ENCODE measurements around the gene ACE2. TPM values are rescaled to one million over a fixed set of nuclear protein-coding genes. Genes with fewer than 3 reads are reported as not detected.
"Not testable (repeated sequence)": the region's sequence is repeated elsewhere in the genome, so short reads cannot be mapped to it uniquely, and the experiment has no call there.

ACE2 gene
- 0.06 TPM in 1 of 2 replicates, not detected in the other for total RNA-seq (2014; rRNA removed; shearing (Covaris generic); ENCODE audit: low replicate concordance)

DNA sequence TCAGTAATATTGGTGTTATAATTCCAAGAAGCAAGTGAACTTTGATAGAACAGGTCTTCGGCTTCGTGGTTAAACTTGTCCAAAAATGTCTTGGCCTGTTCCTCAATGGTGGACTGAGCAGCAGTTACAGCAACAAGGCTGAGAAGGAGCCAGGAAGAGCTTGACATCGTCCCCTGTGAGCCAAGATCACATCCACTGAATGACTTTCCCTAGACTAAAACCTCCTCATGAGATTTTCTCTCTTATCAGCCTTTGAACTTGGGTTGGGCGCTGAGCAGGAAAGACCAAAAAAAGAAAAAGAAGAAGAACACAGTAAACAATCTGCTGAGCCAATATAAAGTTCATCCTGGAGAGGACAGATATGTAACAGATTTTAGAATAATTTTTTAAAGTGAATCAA lies at the start of gene ACE2:
TSS of gene ACE2 (minus strand) at position 216 of the 400 bp plus-strand sequence. CDS start at position 167, 49 bp downstream.
- no peak for DNase-seq (ENCODE audit: low read depth)
- in situ Hi-C loops (cut with HindIII; ENCODE audit: low pct_unique_long_range_greater_than_20kb, low sequenced_read_pairs) = no loop called here

DNA sequence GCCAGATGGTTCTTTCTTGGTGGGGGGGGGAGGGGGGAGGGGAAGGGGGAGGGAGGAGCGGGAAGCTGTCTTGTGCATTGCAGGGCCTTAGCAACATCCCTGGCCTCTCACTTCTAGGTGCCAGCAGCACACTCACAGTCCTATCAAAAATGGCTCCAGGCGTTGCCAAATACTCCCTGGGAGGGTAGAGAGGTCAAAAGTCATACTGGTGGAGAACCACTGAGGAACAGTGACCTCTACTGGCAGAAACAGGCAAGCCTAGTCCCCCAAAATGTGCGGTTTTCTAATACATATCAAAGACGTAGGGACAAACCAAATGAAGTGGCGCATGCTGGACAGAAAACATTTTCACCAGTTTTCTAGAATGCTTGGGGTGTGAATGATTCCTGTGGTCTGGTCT lies 46.8 kb upstream of the ACE2 start:
- DNase-seq (ENCODE audit: low read depth); in situ Hi-C loops (cut with HindIII; ENCODE audit: low pct_unique_long_range_greater_than_20kb, low sequenced_read_pairs): not testable (repeated sequence)

- DNase-seq (ENCODE audit: low read depth) = no peak
- in situ Hi-C loops (cut with HindIII; ENCODE audit: low pct_unique_long_range_greater_than_20kb, low sequenced_read_pairs) = no loop called here
These were observed 45.8 kb upstream of the ACE2 start for GRCh38 chrX:15646543-15646942.

DNA sequence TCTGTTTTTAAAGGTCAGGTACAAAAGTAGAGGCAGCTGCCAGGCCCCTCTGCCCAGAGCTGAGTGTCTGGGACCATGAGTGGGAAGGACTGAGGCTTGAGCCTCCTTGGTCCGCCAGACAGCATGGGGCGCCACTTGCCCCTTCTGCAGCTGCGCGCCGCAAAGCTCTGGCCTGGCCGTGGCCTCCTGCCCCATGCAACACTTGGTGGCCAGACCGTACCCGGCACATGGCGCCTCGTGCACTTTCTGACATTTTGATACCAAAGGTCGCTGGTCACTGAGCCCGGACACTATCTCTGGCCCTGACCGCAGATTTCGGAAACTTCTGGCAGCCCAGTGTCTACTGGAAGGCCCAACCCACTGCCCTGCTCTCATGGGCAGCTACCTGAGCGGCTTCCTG lies 45.3 kb upstream of the ACE2 start:
- in situ Hi-C loops (cut with HindIII; ENCODE audit: low pct_unique_long_range_greater_than_20kb, low sequenced_read_pairs) = no loop called here
- no peak for DNase-seq (ENCODE audit: low read depth)

GRCh38 chrX:15645266-15645665 lies 44.5 kb upstream of the ACE2 start:
- DNase-seq (ENCODE audit: low read depth) = no peak
- in situ Hi-C loops (cut with HindIII; ENCODE audit: low pct_unique_long_range_greater_than_20kb, low sequenced_read_pairs) = no loop called here

DNA sequence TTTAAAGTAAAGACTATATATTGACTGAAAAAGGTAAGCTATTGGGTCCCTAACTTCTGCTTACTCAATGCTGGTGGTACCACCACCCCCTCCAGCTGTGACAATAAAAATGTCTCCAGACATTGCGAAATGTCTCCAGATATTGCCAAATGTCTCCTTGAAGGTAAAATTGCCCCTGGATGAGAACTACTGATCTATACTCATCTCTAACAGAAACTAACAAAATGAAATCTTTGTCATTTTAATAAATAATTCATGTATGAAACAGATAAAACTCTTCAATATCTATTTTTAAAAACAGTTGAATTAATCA lies 43.8 kb upstream of the ACE2 start:
- no peak for DNase-seq (ENCODE audit: low read depth)
- in situ Hi-C loops (cut with HindIII; ENCODE audit: low pct_unique_long_range_greater_than_20kb, low sequenced_read_pairs) = no loop called here

DNA sequence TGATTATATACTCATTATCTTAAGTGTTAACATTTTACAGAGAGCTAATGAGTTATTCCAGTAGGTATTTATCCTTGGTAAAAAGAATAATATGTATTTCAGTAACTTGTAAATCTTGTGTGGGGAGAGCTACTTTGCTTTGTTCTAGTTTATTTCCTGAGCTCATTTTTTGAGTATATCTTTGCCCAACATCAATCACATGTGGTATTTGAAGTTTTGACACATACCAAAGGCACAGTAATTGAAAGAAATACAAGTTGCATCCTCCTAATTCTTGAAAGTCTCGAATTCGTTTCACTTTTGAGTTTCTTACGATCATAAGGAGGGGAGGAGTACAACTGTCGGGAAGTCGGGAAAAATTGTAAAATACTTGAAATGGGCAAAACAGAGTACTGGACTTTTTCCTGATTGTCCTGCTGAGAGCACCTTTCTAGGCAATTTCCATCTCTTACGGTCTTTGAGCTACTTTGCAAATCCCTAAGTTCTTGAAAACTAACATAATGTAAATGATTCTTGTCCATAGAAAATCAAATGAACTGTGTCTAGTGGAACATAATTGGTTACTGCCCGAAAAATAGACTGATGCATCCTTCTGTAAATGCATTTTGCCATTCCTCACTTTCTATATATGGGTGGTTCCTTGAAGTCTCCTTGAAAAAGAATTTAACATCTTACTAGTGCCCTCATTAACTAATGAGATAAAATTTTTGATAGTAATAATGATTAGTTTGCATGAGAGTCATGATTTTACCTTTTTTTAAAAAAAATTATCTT lies 43.2 kb upstream of the ACE2 start:
- in situ Hi-C loops (cut with HindIII; ENCODE audit: low pct_unique_long_range_greater_than_20kb, low sequenced_read_pairs) = no loop called here
- DNase-seq (ENCODE audit: low read depth) = no peak

DNA sequence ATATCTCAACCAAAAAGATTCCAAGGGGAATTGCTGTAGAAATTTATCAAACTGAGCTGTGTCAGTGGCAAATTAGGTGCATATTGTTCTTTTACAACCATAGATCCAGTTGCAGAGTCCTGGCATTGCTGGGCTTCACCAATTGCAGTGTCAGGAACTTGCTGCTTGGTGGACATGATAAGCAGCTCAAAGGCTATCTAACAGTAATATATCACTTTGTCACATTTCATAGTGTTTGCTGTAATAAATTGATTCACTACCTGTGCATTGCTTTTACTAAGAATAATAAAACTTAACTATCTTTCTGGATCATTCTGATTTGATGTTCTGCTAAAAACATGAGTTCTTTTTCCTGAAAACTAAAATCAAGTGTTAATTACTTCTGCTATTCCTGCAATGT lies 30.9 kb upstream of the ACE2 start:
- no peak for DNase-seq (ENCODE audit: low read depth)
- in situ Hi-C loops (cut with HindIII; ENCODE audit: low pct_unique_long_range_greater_than_20kb, low sequenced_read_pairs) = no loop called here

DNA sequence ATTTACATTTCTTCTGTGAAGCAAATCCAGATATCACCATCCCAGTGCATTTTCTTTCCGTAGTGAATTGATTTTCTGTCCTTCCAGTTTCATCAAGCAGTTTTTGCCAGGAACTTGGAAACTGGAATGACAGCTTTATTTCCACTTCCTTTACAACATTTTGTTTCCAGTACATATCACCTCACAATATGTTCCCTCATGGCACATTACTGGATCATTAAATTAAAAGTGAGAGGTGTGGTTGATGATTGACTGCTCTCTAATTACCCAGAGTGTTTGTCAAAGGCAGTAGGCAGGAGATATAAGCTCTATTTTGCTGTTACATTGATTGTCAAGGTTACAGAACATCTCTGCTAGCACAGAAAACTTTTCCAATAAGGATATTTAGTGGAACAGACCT lies 22.3 kb upstream of the ACE2 start:
- in situ Hi-C loops (cut with HindIII; ENCODE audit: low pct_unique_long_range_greater_than_20kb, low sequenced_read_pairs) = no loop called here
- DNase-seq (ENCODE audit: low read depth) = no peak

DNA sequence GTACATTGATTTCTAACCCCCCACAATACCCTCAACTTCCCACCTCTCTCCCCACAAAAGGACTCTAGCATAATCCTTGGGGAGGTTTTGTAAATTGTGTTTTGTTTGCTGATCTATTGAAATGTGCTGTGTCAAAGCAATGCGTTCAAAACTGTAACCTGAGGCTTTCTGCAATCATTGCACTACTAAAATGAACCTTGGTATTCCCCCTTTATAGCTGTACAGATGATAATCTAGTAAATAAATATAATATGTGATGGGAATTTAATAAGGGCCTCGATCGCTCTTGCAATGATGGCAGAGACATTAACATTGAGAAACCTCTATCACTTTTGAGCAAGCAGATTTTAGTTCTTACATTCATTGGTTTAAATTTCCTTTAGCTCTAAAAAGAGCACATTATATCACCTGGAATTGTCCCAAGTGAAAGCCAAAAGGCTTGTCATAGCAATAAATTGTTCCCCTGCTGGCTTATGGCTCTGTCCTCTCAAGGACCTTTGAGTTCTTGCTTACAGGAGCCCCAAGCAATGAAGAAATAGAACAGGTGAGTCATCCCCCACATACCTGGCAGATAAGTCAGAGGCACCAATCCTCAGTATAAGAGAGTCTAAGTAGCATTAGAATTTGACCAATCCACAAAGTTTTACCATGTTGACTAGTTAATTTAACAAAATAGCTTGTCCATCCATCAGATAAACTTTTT lies 18.4 kb upstream of the ACE2 start:
- in situ Hi-C loops (cut with HindIII; ENCODE audit: low pct_unique_long_range_greater_than_20kb, low sequenced_read_pairs) = no loop called here
- peak; percentile 30 for DNase-seq (ENCODE audit: low read depth)

GRCh38 chrX:15617111-15617510 lies 16.4 kb upstream of the ACE2 start:
- in situ Hi-C loops (cut with HindIII; ENCODE audit: low pct_unique_long_range_greater_than_20kb, low sequenced_read_pairs) = no loop called here

DNA sequence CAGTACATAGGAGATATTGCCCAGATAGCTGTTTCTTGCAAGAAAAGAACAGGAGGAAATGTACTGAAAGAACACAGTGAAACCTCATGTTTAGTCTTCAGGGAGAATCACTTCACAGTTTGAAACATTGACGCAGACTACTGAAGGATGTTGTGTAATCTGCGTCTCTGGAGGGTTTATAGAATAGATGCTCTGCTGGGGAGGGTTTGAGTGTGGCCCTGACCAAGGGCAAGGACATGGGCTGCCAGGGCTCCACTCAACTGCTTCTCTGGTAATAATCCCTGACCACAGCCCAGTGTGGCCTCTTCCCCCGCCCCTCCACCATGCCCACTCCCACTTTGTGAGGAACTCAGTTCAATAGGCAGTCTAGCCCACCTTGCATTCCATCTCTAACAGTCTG lies 15.8 kb upstream of the ACE2 start:
- DNase-seq (ENCODE audit: low read depth) = no peak
- in situ Hi-C loops (cut with HindIII; ENCODE audit: low pct_unique_long_range_greater_than_20kb, low sequenced_read_pairs) = no loop called here

More at GRCh38 chrX:15617111-15617510, 16.4 kb upstream of the ACE2 start:
- DNase-seq (ENCODE audit: low read depth) = no peak

GRCh38 chrX:15607067-15607466 lies 6.3 kb upstream of the ACE2 start:
- DNase-seq (ENCODE audit: low read depth) = no peak
- in situ Hi-C loops (cut with HindIII; ENCODE audit: low pct_unique_long_range_greater_than_20kb, low sequenced_read_pairs) = no loop called here

- DNase-seq (ENCODE audit: low read depth) = no peak
- in situ Hi-C loops (cut with HindIII; ENCODE audit: low pct_unique_long_range_greater_than_20kb, low sequenced_read_pairs) = no loop called here
These were observed 5.4 kb upstream of the ACE2 start for GRCh38 chrX:15606136-15606535.

DNA sequence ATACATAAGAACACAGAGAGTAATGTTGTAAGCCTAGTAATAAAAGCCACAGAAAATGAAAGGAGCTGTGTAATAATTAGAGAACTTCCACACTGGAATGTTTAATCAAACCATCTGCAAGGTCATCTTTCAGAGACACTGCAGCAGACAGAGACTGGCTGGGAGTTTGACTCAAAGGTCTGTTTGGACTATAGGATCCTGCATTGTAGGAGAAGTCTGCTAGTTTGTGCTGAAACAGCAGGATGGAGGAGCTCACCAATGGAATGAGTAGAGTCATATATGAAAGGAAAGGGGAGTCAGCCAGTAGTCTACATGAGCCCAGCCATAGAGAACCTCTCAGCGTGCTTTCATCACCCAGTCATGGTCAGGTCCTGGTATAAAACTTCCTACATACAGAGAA lies 4.5 kb upstream of the ACE2 start:
- DNase-seq (ENCODE audit: low read depth) = no peak
- in situ Hi-C loops (cut with HindIII; ENCODE audit: low pct_unique_long_range_greater_than_20kb, low sequenced_read_pairs) = no loop called here

DNA sequence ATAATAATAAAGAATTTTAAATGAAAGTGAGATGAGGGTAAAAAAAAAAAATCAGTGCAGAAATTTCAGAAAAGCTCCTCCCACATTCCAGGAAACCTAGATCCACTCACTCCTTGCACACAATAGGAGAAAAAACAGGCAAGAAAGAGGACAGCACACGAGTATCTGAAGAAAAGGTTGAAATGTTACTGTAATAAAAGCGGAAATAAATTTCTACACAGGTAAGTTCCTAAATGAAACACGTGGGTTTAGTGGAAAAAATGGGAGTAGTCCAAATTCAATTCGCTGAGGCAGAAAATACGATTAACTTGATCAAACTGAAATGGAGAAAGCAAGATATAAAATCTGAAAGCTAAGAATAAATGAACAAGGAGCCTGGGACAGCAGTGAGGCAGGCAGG lies 2.0 kb upstream of the ACE2 start:
- DNase-seq (ENCODE audit: low read depth) = no peak
- in situ Hi-C loops (cut with HindIII; ENCODE audit: low pct_unique_long_range_greater_than_20kb, low sequenced_read_pairs) = no loop called here

DNA sequence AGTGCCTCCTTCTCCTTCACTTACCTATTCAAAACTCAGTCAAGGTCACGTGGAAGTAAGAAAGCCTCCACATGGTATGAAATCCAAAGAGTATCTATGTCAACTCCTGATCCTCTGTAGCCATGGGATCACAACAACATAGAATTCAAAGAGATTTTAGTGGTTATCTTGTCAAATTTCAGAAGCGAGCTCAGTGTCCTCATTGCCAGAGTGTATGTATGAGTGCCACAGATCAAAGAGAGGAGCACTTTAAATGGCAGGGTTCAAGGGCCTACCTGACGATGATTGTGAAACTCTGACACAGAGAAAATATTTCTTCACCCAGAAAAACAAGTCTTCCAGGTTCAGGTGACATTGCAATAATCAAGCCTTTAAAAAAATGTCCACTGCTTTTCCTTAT lies 1.2 kb upstream of the ACE2 start:
- no peak for DNase-seq (ENCODE audit: low read depth)
- in situ Hi-C loops (cut with HindIII; ENCODE audit: low pct_unique_long_range_greater_than_20kb, low sequenced_read_pairs) = no loop called here

- no peak for DNase-seq (ENCODE audit: low read depth)
- in situ Hi-C loops (cut with HindIII; ENCODE audit: low pct_unique_long_range_greater_than_20kb, low sequenced_read_pairs) = no loop called here
These were observed 711 bp downstream of the ACE2 start for GRCh38 chrX:15600049-15600448.

DNA sequence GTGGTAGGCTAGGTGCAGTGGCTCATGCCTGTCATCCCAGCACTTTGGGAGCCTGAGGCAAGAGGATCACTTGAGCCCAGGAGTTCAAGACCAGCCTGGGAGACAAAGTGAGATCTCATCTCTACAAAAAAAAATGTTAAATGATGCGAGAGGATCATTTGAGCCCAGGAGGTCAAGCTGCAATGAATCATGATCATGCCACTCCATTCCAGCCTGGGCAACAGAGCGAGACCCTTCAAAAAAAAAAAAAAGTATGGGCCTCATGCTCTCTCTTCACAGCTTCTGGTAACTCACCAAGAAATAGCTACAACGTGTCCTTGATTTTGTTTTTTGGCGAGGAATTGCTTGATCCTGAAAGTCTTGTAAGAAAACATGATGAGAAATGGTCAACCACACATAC lies 1.3 kb downstream of the ACE2 start:
- DNase-seq (ENCODE audit: low read depth) = peak; percentile 7
- in situ Hi-C loops (cut with HindIII; ENCODE audit: low pct_unique_long_range_greater_than_20kb, low sequenced_read_pairs) = no loop called here

DNA sequence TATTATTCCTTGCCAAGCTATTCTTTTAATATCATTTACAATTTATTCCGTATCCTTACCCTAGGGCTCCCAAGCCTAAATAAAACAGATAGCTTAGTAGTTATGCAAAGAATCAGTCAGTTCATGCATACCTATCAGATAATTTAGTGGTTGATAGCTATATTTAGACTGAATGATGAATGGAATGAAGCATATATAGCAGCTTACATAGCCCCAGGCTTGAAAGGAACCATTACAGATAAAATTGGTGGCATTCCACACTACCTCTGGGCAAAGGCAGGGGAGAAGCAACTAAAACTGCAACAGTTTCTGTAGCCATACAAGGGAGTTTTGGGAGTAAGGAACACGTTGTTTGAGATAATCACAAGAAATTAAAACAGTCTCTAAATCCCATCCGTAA lies 2.7 kb downstream of the ACE2 start:
- no peak for DNase-seq (ENCODE audit: low read depth)
- in situ Hi-C loops (cut with HindIII; ENCODE audit: low pct_unique_long_range_greater_than_20kb, low sequenced_read_pairs) = no loop called here
